Heart left ventricle (tissue), 13 donors: Measurements from ENCODE around the gene SLC7A1.

ENCODE experiments used
- CTCF ChIP-seq, 12 donors: fragments of 200-600 bp; sonication (generic) in 4 of 12; IDR thresholded peaks; one replicate each; pipeline versions ENCODE4 v1.5.0 to v1.8.0; 2018 to 2022; ENCODE audit warnings: antibody characterized with exemption in 12 of 12, mild to moderate bottlenecking in 5 of 12
- POLR2A ChIP-seq, 2 donors: fragments of 450-650 bp; IDR thresholded peaks; one replicate each; pipeline ENCODE4 v1.6.1; 2017; ENCODE audit warnings: antibody characterized with exemption in 2 of 2, mild to moderate bottlenecking in 2 of 2, moderate library complexity in 2 of 2
- donor health status: ischemic (EF 13 %, LVEDD 7.1; RV severe dilation, severe dysfunction).
- donor health status: DM: no; HTN: yes; CAD: no.
- donor health status: DM: no; HTN: no; CAD: no.
- donor health status: ischemic (EF 25% LVEDD 6.9; RV normal size, moderate dysfunction).
- donor health status: ischemic (EF 25% LVEDD 5.7; RV mildly dilated, moderate dysfunction).
- donor health status: ischemic (EF 35%, LVEDD 5.7; RV mildly dilated, moderate dysfunction).
- donor health status: nonischemic (EF 11% LVEDD 7.7; RV severe dilation, severe dysfunction).
- donor health status: DM: yes; HTN: yes; CAD: no.
- donor health status: PGD.
- donor health status: ischemic (EF 29% LVEDD 5.4; RV normal size, mild dysfunction).
- donor health status: nonischemic (EF 23%, LVEDD 6.1; RV moderate dilation, normal function).

- no peak for TF ChIP-seq CTCF (IDR thresholded peaks at IDR 0.05)
- no peak for TF ChIP-seq POLR2A (IDR thresholded peaks at IDR 0.05)
Measured at GRCh38 chr13:29539856-29540255, 55.6 kb downstream of the SLC7A1 start.
